Gastrocnemius medialis (tissue), 4 donors: ENCODE results near the gene ROBO1.

Experiments
- CTCF ChIP-seq, 5 experiments: fragments of 450-650 bp in 3 of 5; fragments of 200-600 bp in 2 of 5; sonication (generic) in 2 of 5; IDR thresholded peaks in 4 of 5; conservative IDR thresholded peaks in 1 of 5; 1 replicate in 4 of 5; 2 replicates in 1 of 5; pipeline ENCODE4 v1.5.1; 2016 to 2019; ENCODE audit warnings: antibody characterized with exemption in 5 of 5, mild to moderate bottlenecking in 3 of 5, moderate library complexity in 3 of 5
- POLR2A ChIP-seq, 2 donors: fragments of 450-650 bp; IDR thresholded peaks; one replicate each; pipeline ENCODE4 v1.6.1; 2017; ENCODE audit warnings: antibody characterized with exemption in 2 of 2, mild to moderate bottlenecking in 2 of 2, moderate library complexity in 2 of 2

- no peak for TF ChIP-seq CTCF (IDR thresholded peaks at IDR 0.05 in 4 of 5, conservative IDR thresholded peaks at IDR 0.05 in 1 of 5)
- no peak for TF ChIP-seq POLR2A (IDR thresholded peaks at IDR 0.05)
Observed at GRCh38 chr3:78742491-78742890, 1025.3 kb downstream of the ROBO1 start.
